Right kidney (tissue), 9 donors: ENCODE data around the gene OR2T34.
"Not testable (repeated sequence)": the region's sequence is repeated elsewhere in the genome, so short reads cannot be mapped to it uniquely, and the experiment has no call there.

ENCODE experiments used
- DNase-seq: peaks from one replicate; pipeline ENCODE4 v3.0.0-alpha.2; 2016
- long read RNA-seq, 8 donors: transcript quantifications; one replicate each; lab custom pipeline, GENCODE V29; 2026

OR2T34 gene
- long read RNA-seq, donor 1: 0 reads
- long read RNA-seq, donor 2: 0 reads
- long read RNA-seq, donor 3: 0 reads
- long read RNA-seq, donor 4: 0 reads
- long read RNA-seq, donor 5: 0 reads
- long read RNA-seq, donor 6: 0 reads
- long read RNA-seq, donor 7: 0 reads
- long read RNA-seq, donor 8: 0 reads

DNA sequence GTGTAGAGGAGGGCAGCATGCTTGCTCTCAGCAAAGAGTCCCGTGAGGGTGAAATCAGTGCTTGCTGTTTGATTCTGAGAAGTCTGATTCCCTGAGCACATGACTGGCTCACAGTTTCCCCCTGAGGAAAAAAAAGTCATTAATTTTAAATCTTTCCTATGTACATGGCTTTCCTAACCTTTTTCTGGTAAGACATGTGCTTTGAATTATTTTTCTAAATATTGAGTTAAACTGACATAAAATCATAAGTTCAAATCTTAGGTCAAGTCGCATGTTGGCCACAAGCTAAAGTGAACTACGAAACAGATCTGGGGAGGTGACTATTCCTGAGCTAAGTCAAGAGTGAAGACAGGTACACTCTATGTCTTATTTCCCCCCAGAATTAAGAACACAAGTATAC lies at the start of gene OR2T34:
TSS of gene OR2T34 (minus strand) at position 101 of the 400 bp plus-strand sequence. CDS start at position 101, 0 bp downstream.
- DNase-seq: not testable (repeated sequence)

- no peak for DNase-seq
These were observed 48.0 kb upstream of the OR2T34 start for GRCh38 chr1:248622570-248623001.

GRCh38 chr1:248621770-248622169 lies 47.2 kb upstream of the OR2T34 start:
- no peak for DNase-seq

DNA sequence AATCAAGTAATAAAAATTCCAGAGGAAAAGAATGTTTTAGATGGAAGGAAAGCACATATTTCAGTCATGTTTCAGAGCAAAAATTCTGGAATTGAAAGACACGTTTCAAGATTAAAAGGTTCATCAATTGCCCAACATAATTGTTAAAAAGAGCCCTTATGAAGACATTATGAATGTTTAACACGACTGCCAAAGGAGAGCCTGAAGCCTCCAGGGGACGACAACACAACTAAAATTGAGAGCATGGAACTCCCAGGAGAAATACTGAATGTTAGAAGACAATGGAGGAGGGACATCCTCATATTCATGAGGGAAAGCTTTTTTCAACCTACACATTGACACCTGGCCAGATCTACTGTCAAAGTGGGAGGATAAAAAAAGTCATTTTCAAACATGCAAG lies 44.3 kb upstream of the OR2T34 start:
- DNase-seq: no peak

- DNase-seq: no peak
These were observed 43.6 kb upstream of the OR2T34 start for GRCh38 chr1:248618119-248618518.

GRCh38 chr1:248613742-248614141 lies 39.2 kb upstream of the OR2T34 start:
- no peak for DNase-seq

- DNase-seq: no peak
These were observed 37.4 kb upstream of the OR2T34 start for GRCh38 chr1:248611883-248612414.

DNA sequence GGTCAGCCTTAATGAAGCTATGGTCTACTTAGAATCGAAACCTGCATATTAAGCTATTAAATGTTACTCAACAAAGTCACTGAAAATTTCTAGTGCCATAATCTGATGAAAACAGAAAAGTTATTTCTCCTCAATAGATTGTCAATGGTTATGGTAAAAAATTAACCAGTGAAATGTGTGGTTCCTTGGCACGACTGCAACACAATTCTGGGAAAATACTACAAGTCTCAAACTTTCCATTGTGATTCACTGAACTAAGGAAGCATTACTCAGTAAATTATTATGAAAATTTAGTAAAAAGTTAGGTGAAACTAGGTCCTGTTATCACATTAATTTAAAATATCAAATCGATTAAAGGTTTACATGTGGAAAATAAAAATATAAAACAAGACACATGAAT lies 35.7 kb upstream of the OR2T34 start:
- DNase-seq: no peak

GRCh38 chr1:248599396-248599795 lies 24.8 kb upstream of the OR2T34 start:
- DNase-seq: no peak

- DNase-seq: no peak
These were observed 23.0 kb upstream of the OR2T34 start, which contains the start of gene OR2T10 for GRCh38 chr1:248597589-248597988. Gene OR2T10, minus strand, starts transcription at chr1:248597700. Its CDS starts 3,932 bp downstream, at chr1:248593768.

DNA sequence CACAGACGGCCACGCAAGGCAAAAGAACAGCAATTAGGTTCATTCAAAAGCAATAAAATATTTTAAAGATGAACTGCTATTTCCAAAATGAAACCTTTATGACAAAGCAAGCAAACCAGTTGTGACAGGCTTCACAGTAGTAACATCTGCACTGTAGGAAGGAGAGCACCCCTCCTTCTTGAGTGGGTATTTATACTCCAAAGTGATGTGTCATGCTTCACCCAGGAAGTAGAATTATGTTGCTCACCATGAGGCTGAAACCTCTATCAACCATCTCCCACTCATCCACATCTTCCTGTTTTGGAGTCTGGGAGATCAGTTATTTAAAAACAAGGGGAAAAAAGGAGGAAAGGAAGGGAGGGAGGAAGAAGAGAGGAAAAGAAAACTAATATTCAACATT lies 22.1 kb upstream of the OR2T34 start:
- DNase-seq: no peak

DNA sequence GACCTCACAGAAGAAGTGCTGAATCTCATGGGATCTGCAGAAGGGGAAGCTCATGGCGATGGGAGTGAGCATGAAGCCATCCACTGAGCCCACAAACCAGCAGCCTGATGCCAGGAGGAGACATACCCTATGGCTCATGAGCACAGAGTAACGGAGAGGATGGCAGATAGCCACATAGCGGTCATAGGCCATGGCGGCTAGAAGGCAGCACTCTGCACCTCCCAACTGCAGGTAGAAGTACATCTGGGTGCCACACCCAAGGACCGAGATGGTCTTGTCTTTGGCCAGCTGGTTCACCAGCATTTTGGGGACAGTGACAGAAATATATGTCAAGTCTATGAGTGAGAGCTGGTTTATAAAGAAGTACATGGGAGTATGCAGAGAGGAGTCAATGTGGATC lies 18.7 kb upstream of the OR2T34 start:
- DNase-seq: no peak

GRCh38 chr1:248592655-248593054 lies 18.1 kb upstream of the OR2T34 start:
- DNase-seq: no peak

DNA sequence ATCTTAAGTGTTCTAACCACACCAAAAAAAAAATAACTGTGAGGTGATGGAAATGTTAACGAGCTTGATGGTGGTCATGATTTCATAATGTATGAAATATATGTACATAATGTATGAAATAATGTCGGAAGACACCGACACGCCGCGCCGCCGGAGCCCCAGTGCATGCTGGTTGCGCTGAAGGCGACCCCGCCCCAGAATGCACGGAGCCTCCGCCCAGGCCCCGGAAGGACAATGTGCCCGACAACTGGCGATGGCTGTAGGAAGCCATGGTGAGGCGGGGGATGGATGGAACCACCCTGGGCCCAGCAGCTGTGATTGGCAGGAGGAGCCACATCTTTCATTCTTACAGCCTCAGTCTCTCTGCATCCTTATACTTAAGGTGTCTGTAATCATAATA lies 15.5 kb upstream of the OR2T34 start:
- no peak for DNase-seq

DNA sequence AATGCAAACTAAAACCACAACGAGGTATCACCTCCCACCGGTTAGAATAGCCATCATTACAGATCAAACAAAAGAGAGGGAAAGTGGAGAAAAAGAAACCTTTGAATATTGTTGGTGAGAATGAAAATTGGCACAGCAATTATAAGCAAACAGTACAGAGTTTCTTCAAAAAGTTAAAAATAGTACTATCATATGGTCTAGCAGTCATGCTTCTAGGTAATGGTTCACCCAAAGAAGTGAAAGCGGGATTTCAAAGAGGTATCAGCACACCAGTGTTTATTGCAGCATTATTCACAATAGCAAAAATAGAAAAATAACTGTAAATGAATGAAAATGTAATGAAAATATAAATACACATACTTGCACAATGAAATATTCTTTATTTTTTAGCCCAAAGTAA lies 14.8 kb upstream of the OR2T34 start:
- DNase-seq: no peak

DNA sequence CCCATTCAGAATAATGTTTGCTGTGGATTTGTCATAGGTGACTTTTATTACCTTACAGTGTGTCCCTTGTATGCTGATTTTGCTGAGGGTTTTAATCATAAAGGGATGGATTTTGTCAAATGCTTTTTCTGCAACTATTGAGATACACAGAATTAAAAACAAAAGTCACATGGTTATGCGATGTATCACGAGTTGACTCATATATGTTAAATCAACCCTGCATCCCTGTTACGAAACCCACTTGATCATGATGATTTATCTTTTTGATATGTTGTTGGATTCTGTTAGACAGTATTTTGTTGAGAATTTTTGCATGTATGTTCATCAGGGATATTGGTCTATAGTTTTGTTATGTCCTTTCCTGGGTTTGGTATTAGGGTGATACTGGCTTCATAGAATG lies 10.7 kb upstream of the OR2T34 start:
- no peak for DNase-seq

DNA sequence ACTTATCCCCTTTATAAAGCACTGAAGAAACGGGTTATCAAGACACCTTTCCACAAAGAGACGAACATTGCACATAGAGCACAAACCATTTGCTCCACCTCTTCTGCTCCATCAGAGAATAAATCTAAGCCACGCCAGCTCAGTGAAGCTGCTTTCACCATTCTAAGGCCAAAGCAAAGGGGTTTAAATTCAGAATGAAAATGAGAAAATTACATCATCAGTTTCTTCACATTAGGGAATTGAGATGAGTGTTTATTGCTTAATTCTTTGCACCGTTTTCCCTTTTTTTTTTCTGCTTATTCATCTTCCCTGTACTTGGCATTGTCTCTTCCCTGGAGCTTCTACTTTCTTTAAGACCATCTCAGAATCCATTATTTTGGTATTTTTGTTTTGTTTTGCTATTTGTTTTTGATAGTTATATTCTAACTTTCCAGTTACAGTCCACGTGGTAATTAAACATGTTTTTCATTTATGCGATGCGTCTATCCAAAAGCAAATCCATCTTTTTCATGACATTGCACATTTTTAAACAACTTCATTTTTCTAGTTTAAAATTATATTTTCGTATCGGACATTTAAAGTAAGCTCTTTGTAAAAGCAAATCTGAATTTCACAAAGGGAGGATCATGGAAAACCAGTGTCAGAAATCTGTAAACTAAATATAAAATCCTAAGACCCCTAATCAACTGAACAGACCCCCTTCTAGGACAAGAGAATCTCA lies 1.9 kb upstream of the OR2T34 start:
- DNase-seq: no peak

- DNase-seq: not testable (repeated sequence)
These were observed 701 bp downstream of the OR2T34 start for GRCh38 chr1:248573856-248574255.

DNA sequence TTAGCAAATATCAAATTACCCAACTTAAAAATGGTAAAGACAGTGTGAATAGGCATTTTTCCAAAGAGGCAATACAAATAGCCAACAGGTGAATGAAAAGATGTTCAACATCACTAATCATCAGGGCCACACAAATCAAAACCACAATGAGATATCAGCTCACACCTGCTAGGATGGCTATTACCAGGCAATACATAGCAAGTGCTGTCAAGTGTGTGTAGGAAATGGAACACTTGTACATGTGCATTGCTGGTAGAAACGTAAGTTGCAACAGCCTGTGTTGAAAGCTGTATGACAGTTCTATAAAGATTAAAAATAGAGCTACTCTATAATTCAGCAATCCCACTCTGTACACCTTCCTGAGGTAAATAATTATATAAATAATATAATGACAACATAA lies 2.5 kb downstream of the OR2T34 start:
- not testable (repeated sequence) for DNase-seq

GRCh38 chr1:248570811-248571210 lies 3.7 kb downstream of the OR2T34 start:
- not testable (repeated sequence) for DNase-seq

GRCh38 chr1:248569049-248569448 lies 5.5 kb downstream of the OR2T34 start:
- DNase-seq: not testable (repeated sequence)

- DNase-seq: not testable (repeated sequence)
These were observed 8.8 kb downstream of the OR2T34 start for GRCh38 chr1:248565530-248566373.

GRCh38 chr1:248562672-248563071 lies 11.9 kb downstream of the OR2T34 start, which contains the start of gene OR2T29:
Gene OR2T29, minus strand, starts transcription at chr1:248562772. Its CDS starts 3,281 bp downstream, at chr1:248559491.
- not testable (repeated sequence) for DNase-seq
